H9 (cell line): Measurements from ENCODE around the gene FHIT. TPM values are rescaled to one million over a fixed set of nuclear protein-coding genes. Genes with fewer than 3 reads are reported as not detected.

Experiments used
- DNase-seq: peaks from one replicate; pipeline ENCODE4 v3.0.0-alpha.2; 2017
- H2AFZ ChIP-seq: one replicate; pipeline ENCODE4 v1.6.1; 2013; ENCODE audit warnings: mild to moderate bottlenecking, low read length, control low read depth, moderate library complexity
- H2AK5ac ChIP-seq: 2 replicates; pipeline ENCODE4 v1.6.1; 2013; ENCODE audit warnings: low read length, control low read depth, mixed read lengths; ENCODE audit not compliant: insufficient read length
- H2BK120ac ChIP-seq: one replicate; pipeline ENCODE4 v1.6.1; 2013; ENCODE audit warnings: low read depth, mild to moderate bottlenecking, low read length, control low read depth, inconsistent platforms; ENCODE audit not compliant: poor library complexity, severe bottlenecking
- H2BK12ac ChIP-seq: 2 replicates; pipeline ENCODE4 v1.6.1; 2013; ENCODE audit warnings: low read length, control low read depth, mixed read lengths, low read depth; ENCODE audit not compliant: insufficient read length
- H2BK15ac ChIP-seq: 2 replicates; pipeline ENCODE4 v1.6.1; 2013; ENCODE audit warnings: low read depth, low read length, control low read depth
- H2BK20ac ChIP-seq: one replicate; pipeline ENCODE4 v1.6.1; 2013; ENCODE audit warnings: low read depth, mild to moderate bottlenecking, low read length, control low read depth, inconsistent platforms; ENCODE audit not compliant: poor library complexity, severe bottlenecking
- H2BK5ac ChIP-seq: 2 replicates; pipeline ENCODE4 v1.6.1; 2013; ENCODE audit warnings: low read length, control low read depth, mixed read lengths; ENCODE audit not compliant: insufficient read length
- H3K14ac ChIP-seq: 2 replicates; pipeline ENCODE4 v1.6.1; 2013; ENCODE audit warnings: low read length, control low read depth; ENCODE audit not compliant: insufficient read depth
- H3K18ac ChIP-seq: 2 replicates; pipeline ENCODE4 v1.6.1; 2013; ENCODE audit warnings: low read depth, mild to moderate bottlenecking, mixed read lengths, low read length, control low read depth; ENCODE audit not compliant: insufficient read length
- H3K23ac ChIP-seq: 2 replicates; pipeline ENCODE4 v1.6.1; 2013; ENCODE audit warnings: low read length, control low read depth, mixed read lengths, low read depth; ENCODE audit not compliant: insufficient read length
- H3K23me2 ChIP-seq: 2 replicates; pipeline ENCODE4 v1.6.1; 2013; ENCODE audit warnings: low read depth, mild to moderate bottlenecking, mixed read lengths, low read length, control low read depth; ENCODE audit not compliant: insufficient read length, poor library complexity, severe bottlenecking
- H3K27ac ChIP-seq: 2 replicates; pipeline ENCODE4 v1.5.1; 2013; ENCODE audit warnings: low read length, control low read depth, mixed read lengths, low read depth; ENCODE audit not compliant: insufficient read length
- H3K27me3 ChIP-seq: 2 replicates; pipeline ENCODE4 v1.6.1; 2013; ENCODE audit warnings: low read length, control low read depth, inconsistent platforms; ENCODE audit not compliant: insufficient read depth
- H3K4ac ChIP-seq: 2 replicates; pipeline ENCODE4 v1.6.1; 2013; ENCODE audit warnings: low read depth, mild to moderate bottlenecking, control low read depth, inconsistent platforms, low read length, moderate library complexity
- H3K4me1 ChIP-seq: 2 replicates; pipeline ENCODE4 v1.6.1; 2013; ENCODE audit warnings: low read length, control low read depth, inconsistent platforms; ENCODE audit not compliant: insufficient read depth
- H3K4me2 ChIP-seq: 2 replicates; pipeline ENCODE4 v1.6.1; 2013; ENCODE audit warnings: low read length, control low read depth, mixed read lengths; ENCODE audit not compliant: insufficient read length, insufficient read depth
- H3K56ac ChIP-seq: 2 replicates; pipeline ENCODE4 v1.6.1; 2013; ENCODE audit warnings: low read depth, mild to moderate bottlenecking, mixed read lengths, low read length, control low read depth; ENCODE audit not compliant: insufficient read length
- H3K79me1 ChIP-seq: 2 replicates; pipeline ENCODE4 v1.6.1; 2013; ENCODE audit warnings: low read depth, mild to moderate bottlenecking, moderate library complexity, low read length, control low read depth, inconsistent platforms; ENCODE audit not compliant: insufficient read depth, poor library complexity, severe bottlenecking
- H3K79me2 ChIP-seq: 2 replicates; pipeline ENCODE4 v1.6.1; 2013; ENCODE audit warnings: low read length, control low read depth, inconsistent platforms; ENCODE audit not compliant: insufficient read depth
- H3K9ac ChIP-seq: 2 replicates; pipeline ENCODE4 v1.6.1; 2013; ENCODE audit warnings: low read length, control low read depth, mixed read lengths; ENCODE audit not compliant: insufficient read length; ENCODE audit errors: extremely low read depth
- H3K9me3 ChIP-seq: one replicate; pipeline ENCODE4 v1.6.1; 2013; ENCODE audit warnings: low read depth, low read length, inconsistent platforms; ENCODE audit not compliant: control insufficient read depth
- H3T11ph ChIP-seq: one replicate; pipeline ENCODE4 v1.6.1; 2013; ENCODE audit warnings: mild to moderate bottlenecking, low read length, control low read depth, inconsistent platforms
- H4K20me1 ChIP-seq: one replicate; pipeline ENCODE4 v1.6.1; 2013; ENCODE audit not compliant: control insufficient read depth, insufficient read length, insufficient read depth
- H4K5ac ChIP-seq: 2 replicates; pipeline ENCODE4 v1.6.1; 2013; ENCODE audit warnings: low read depth, mild to moderate bottlenecking, mixed read lengths, low read length, control low read depth; ENCODE audit not compliant: insufficient read length
- H4K8ac ChIP-seq: replicated peaks from 2 replicates; pipeline ENCODE4 v1.6.1; 2013; ENCODE audit warnings: low read length, control low read depth, mixed read lengths, low read depth; ENCODE audit not compliant: insufficient read length
- H4K91ac ChIP-seq: 2 replicates; pipeline ENCODE4 v1.6.1; 2013; ENCODE audit warnings: low read depth, mild to moderate bottlenecking, moderate library complexity, mixed read lengths, low read length, control low read depth; ENCODE audit not compliant: insufficient read length
- H3K27ac Mint-ChIP-seq, 3 experiments: 2 replicates in 2 of 3; 3 replicates in 1 of 3; pipeline ENCODE4 v1.8.0; 2020 to 2021; ENCODE audit warnings: mixed read lengths in 3 of 3, mild to moderate bottlenecking in 1 of 3, moderate library complexity in 1 of 3
- H3K27me3 Mint-ChIP-seq: 2 replicates; pipeline ENCODE4 v1.8.0; 2021; ENCODE audit warnings: low read depth, mild to moderate bottlenecking, moderate library complexity, mixed read lengths
- H3K36me3 Mint-ChIP-seq, 3 experiments: 2 replicates in 2 of 3; 3 replicates in 1 of 3; pipeline ENCODE4 v1.8.0; 2020 to 2021; ENCODE audit warnings: low read depth in 3 of 3, mixed read lengths in 3 of 3; ENCODE audit not compliant: insufficient read depth in 1 of 3
- H3K4me1 Mint-ChIP-seq, 2 experiments: 2 replicates each; pipeline ENCODE4 v1.8.0; 2020; ENCODE audit warnings: mixed read lengths in 2 of 2
- H3K4me3 Mint-ChIP-seq, 2 experiments: 2 replicates in 1 of 2; 3 replicates in 1 of 2; pipeline ENCODE4 v1.8.0; 2020 to 2021; ENCODE audit warnings: mild to moderate bottlenecking in 2 of 2, mixed read lengths in 2 of 2, moderate library complexity in 1 of 2
- H3K9me3 Mint-ChIP-seq, 2 experiments: 2 replicates in 1 of 2; 3 replicates in 1 of 2; pipeline ENCODE4 v1.8.0; 2020; ENCODE audit warnings: mild to moderate bottlenecking in 2 of 2, mixed read lengths in 2 of 2, moderate library complexity in 1 of 2
- CTCF ChIP-seq: fragments of 200-600 bp; sonication (generic); conservative IDR thresholded peaks from 3 replicates; pipeline ENCODE4 v1.8.0; 2021; ENCODE audit warnings: antibody characterized with exemption, mild to moderate bottlenecking
- WGBS: extraction: QIAGEN DNeasy Blood & Tissue Kit; methylation state at CpG from one replicate; pipeline ENCODE4 v1.1.7; 2013; ENCODE audit warnings: missing lambda C conversion rate, low lambda C conversion rate, mixed read lengths; ENCODE audit not compliant: insufficient read length; ENCODE audit errors: extremely low coverage; 5-methylcytosine and 5-hydroxymethylcytosine counted together
- total RNA-seq: library from RNA; stranded (reverse); gene quantifications from 2 replicates; pipeline ENCODE4 v1.2.1, GENCODE V29; 2021

Gene FHIT
- total RNA-seq, 1 experiment from 2014 or later, result 3.0 TPM

- TF ChIP-seq CTCF, result no peak
- Histone ChIP-seq H2AFZ (no peak overlapping the region), H2BK15ac (no peak overlapping the region), H3K4ac (no peak overlapping the region), H2BK120ac (no peak overlapping the region), H3K4me2 (no peak overlapping the region), H4K8ac (no peak overlapping the region), H4K5ac (no peak overlapping the region), H3K79me2 (no peaks in the 10 kb centered on the region), H3T11ph (no peak overlapping the region), H2BK5ac (no peak overlapping the region), H3K9me3 (no peaks in the 10 kb centered on the region), H3K18ac (no peak overlapping the region), H4K20me1 (no peaks in the 10 kb centered on the region), H3K4me1 (no peaks in the 10 kb centered on the region), H3K27me3 (no peaks in the 10 kb centered on the region), H3K23me2 (no peaks in the 10 kb centered on the region), H4K91ac (no peak overlapping the region), H3K27ac (no peak overlapping the region), H3K23ac (no peak overlapping the region), H3K9ac (no peak overlapping the region), H3K14ac (no peak overlapping the region), H3K79me1 (no peaks in the 10 kb centered on the region), H2BK20ac (no peak overlapping the region), H2AK5ac (no peak overlapping the region), H3K56ac (no peak overlapping the region), H2BK12ac (no peak overlapping the region)
- Mint-ChIP-seq H3K36me3 (no peaks in the 10 kb centered on the region), H3K4me3 (no peak overlapping the region), H3K4me1 (no peaks in the 10 kb centered on the region; a peak in 1 of 4 replicates), H3K27ac (no peak overlapping the region), H3K9me3 (no peaks in the 10 kb centered on the region), H3K27me3 (no peaks in the 10 kb centered on the region)
- no CpG with 5 or more reads among the region's 5 CpGs for WGBS
- no peak for DNase-seq
Measured at GRCh38 chr3:59920822-59921221, 1330.4 kb downstream of the FHIT start.
